IPS-18c (cell line): Measurements from ENCODE around the gene LBX1.
"Not testable (repeated sequence)": the region's sequence is repeated elsewhere in the genome, so short reads cannot be mapped to it uniquely, and the experiment has no call there.

ENCODE experiments used
- H3K4me3 ChIP-seq: 2 replicates; pipeline ENCODE4 v1.7.0; 2013; ENCODE audit warnings: low read depth, mild to moderate bottlenecking, low read length, moderate library complexity; ENCODE audit not compliant: insufficient read depth
- H3K9me3 ChIP-seq: one replicate; pipeline ENCODE4 v1.6.1; 2013; ENCODE audit warnings: mild to moderate bottlenecking, low read length, moderate library complexity; ENCODE audit not compliant: control insufficient read depth, insufficient read depth

The LBX1 gene

DNA sequence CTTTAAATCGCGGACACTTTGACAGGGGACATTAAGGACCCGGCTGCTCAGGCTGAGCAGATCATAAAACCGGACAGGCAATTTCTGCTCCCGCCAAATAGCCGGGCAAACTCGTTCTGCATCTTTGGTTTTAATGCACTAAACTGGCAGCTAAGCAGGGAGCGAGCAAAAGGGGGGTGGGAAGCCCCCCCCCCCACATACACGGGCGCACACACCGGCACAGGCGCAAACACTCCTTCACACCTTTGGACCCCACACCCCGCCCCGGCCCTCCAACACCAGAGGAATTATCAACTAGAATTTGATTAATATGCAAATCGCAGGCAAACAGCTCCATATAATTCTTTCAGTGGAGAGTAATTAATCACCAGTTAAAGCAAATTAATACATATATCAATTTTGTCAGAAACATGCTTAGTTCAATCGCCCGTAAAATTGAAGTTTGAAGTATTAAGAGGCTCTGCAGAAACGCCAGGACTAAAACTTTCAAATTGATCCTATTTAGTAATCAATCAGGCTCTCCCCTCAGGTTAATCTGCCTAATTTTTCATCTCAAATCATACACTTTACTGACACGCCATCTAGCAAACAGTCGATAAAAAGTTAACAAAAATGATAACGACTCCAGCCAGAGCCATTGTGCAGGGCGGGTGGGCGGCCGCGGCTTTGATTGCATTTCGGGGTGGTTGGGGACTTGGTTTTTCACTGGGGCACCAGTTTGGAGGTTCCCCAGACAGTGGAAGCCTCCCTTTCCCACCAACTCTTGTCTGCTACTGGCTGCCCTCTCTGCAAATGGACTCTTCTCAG lies 9.9 kb downstream of the LBX1 start:
- H3K4me3 ChIP-seq = no peak overlapping the region
- peaks cover 5% of the 10 kb centered on the region for H3K9me3 ChIP-seq

DNA sequence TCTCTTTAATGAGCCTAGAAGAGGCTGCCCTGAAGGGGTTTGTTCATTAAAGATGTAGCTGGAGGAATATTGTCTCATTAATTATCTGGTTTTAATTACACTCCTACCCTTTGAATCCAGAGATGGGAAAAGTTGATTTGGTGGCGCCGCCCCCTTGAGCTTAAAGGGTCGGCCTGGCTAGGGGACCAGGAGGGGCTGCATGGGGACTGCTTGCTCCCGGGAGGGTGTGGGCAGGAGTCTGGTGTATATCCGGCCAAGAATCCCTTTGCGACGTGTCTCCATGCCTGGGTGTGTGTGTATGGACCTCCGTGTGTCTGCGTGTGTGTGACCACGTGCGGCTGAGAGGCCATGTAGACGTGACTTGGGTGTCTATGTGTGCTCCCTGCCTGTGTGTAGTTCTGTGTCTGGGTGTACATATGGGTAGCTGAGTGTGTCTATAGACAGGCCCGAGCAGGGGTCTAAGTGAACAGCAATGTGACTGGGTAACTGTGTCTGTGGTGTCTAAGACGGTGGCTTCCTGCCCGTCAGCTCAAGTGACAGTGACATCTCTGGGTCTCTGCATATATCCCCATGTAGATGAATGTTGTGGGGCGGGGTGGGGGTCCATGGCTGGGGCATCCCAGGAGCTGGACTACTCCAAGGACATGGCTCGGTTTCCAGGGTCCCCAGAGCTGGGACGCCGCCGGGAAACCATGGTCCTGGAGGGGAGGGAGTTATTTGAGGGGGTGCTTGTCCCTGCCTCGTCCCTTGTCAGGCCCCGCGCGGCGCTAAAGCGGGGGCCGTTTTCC lies 10.7 kb downstream of the LBX1 start:
- Histone ChIP-seq H3K9me3 (peaks cover 2% of the 10 kb centered on the region), H3K4me3 (no peak overlapping the region)

- Histone ChIP-seq H3K4me3 (no peak overlapping the region), H3K9me3 (no peaks in the 10 kb centered on the region)
Measured at GRCh38 chr10:101217450-101218281, 11.6 kb downstream of the LBX1 start.

GRCh38 chr10:101217044-101217425 lies 12.2 kb downstream of the LBX1 start:
- no peak overlapping the region for H3K4me3 ChIP-seq
- H3K9me3 ChIP-seq = no peaks in the 10 kb centered on the region

DNA sequence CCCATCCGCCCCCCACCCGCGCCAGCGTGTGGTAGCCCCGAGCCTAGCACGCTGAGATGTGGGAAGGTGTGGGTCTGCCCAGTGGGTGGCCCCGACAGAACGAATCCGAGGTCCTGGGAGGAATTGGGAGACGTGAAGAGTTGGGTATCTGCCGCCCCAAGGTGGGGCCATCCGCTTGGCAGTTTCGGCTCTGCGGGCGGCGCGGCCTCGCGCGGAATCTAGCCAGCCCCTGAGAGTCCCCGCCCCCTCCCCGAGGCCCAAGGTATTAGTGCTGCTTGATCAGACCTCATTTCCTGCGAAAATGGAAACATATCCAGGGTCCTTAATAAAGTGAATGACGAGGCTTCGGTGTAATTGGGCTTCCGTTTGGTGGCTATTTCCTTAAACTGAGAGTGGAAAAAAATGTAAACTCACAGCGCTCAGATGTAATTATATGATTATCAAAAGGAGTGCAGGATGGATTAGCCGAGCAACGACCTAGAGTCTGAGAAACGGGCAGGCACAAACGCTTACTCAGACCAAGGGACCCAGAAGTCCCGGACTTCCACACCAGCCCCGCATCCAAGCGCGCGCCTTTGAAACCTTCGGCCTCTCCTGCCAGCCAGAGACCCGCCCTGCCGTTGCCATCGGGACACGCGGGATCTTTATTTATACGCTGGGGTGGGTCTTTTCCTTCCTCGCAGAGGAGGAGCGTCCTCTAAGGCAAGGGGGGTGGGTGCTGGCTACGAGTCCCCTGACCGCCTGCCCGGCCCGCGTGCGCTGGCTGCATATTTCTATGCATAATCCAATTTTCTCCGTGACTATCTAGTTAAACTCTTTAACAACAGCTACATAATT lies 12.8 kb downstream of the LBX1 start:
- no peak overlapping the region for H3K4me3 ChIP-seq

DNA sequence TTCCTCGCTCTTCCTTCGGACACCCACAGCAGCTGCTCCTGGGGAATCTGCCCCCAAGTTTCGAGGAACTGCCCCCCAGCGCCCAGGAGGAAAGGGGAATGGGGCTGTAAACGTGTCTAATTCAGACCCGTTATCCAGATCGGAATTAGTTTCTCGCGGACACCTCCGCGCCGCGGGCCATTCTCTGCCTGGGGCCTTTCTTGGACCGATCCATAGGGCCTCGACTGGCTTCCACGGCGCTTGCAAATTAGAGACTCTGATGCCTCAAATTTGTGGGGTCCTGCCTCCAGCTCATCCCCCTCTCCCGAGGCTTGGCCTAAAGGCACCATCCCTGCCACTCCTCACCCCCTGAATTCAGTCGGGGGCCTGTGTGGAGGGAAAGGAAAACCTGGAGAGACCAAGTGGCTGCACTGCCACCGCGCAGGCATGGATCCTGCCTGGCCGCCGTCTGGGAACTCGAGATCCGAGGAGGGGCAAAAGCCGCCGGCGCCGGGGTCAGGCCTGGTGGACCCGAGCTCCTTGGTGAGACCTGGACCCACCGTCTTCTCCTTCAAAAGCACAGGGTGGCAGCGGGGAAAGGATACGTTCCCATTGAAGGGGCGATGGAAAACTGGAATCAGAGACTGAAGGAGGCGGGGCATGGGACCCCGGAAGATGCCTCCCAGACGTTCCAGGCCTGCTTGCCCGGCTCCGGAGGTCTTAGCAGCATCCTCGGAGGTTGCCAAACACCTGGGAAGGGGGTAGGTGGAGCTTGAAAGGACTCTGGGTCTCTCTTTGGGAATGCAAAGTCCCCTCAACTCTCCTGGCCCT lies 13.7 kb downstream of the LBX1 start:
- H3K4me3 ChIP-seq = no peak overlapping the region; the same call in 1 of the 2 replicates
- H3K9me3 ChIP-seq = no peaks in the 10 kb centered on the region

More for the DNA sequence above, 12.8 kb downstream of the LBX1 start:
- H3K9me3 ChIP-seq = no peaks in the 10 kb centered on the region

- H3K4me3 ChIP-seq = no peak overlapping the region; the same call in 1 of the 2 replicates
Measured at GRCh38 chr10:101214446-101215396, 14.5 kb downstream of the LBX1 start.

GRCh38 chr10:101208543-101208942 lies 20.7 kb downstream of the LBX1 start:
- Histone ChIP-seq H3K9me3 (no peaks in the 10 kb centered on the region), H3K4me3 (no peak overlapping the region)

More at GRCh38 chr10:101214446-101215396, 14.5 kb downstream of the LBX1 start:
- no peaks in the 10 kb centered on the region for H3K9me3 ChIP-seq

DNA sequence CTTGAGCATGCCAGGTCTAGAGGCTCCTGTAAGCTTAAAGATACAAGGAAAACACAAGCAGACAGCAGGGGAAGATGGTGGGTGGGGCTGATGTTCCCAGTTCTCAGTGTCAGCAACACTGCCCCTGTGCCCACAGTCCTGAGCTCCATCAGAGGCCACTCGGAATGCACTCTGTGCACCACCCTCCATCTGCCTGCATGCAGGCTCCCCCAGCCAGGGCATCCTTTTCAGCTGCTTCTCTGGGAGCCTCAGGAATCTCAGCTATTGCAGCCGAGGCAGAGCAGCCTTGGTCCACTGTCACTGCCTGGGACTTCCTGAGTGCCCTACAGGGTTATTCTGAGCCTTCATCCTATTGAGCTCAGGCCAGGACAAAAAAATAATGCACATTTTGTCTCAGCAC lies 22.2 kb downstream of the LBX1 start:
- no peaks in the 10 kb centered on the region for H3K9me3 ChIP-seq
- no peak overlapping the region for H3K4me3 ChIP-seq

- not testable (repeated sequence) for H3K9me3 ChIP-seq, H3K4me3 ChIP-seq
Measured at GRCh38 chr10:101202667-101203066, 26.6 kb downstream of the LBX1 start.

DNA sequence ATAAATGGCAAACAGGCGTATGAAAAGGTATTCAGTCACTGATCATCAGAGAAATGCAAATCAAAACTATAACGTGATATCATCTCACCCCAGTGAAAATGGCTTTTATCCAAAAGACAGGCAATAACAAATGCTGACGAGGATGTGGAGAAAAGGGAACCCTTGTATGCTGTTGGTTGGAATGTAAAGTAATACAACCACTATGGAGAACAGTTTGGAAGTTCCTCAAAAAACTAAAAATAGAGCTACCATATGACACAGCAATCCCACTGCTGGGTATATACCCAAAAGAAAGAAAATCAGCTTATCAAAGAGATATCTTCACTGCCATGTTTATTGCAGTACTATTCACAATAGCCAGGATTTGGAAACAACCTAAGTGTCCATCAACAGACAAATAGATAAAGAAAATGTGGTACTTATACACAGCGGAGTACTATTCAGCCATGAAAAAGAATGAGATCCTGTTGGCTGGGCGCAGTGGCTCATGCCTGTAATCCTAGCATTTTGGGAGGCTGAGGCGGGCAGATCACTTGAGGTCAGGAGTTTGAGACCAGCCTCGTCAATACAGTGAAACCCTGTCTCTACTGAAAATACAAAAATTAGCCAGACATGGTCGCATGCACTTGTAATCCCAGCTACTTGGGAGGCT lies 30.8 kb downstream of the LBX1 start:
- H3K4me3 ChIP-seq, H3K9me3 ChIP-seq: not testable (repeated sequence)

- Histone ChIP-seq H3K9me3 (no peaks in the 10 kb centered on the region), H3K4me3 (no peak overlapping the region)
Measured at GRCh38 chr10:101195921-101196320, 33.3 kb downstream of the LBX1 start.

GRCh38 chr10:101189461-101190401 lies 39.5 kb downstream of the LBX1 start:
- Histone ChIP-seq H3K4me3 (no peak overlapping the region), H3K9me3 (no peaks in the 10 kb centered on the region)

GRCh38 chr10:101188942-101189341 lies 40.3 kb downstream of the LBX1 start:
- H3K4me3 ChIP-seq = no peak overlapping the region
- no peaks in the 10 kb centered on the region for H3K9me3 ChIP-seq
